ENCODE results near the gene POLR3G. TPM values are rescaled to one million over a fixed set of nuclear protein-coding genes. Genes with fewer than 3 reads are reported as not detected.
A peak's percentile ranks its signal among the peaks of the same experiment; 100 is the strongest.

Gene POLR3G
- total RNA-seq, 4 donors from 2014 or later: 0.53 to 1.3 (median 0.76) TPM; not detected in 1

- H3K36me3 ChIP-seq: no peaks in the 10 kb centered on the region
- no peak overlapping the region for H3K4me3 ChIP-seq
- TF ChIP-seq CTCF (IDR thresholded peaks at IDR 0.05): no peak
- TF ChIP-seq POLR2A (IDR thresholded peaks at IDR 0.05): no peak
- peaks cover 0 to 11% (median 0%) of the 10 kb centered on the region in 4 donors for H3K4me1 ChIP-seq
- H3K9me3 ChIP-seq: no peaks in the 10 kb centered on the region
- DNase-seq: no peak
- no peak overlapping the region for H3K27ac ChIP-seq
- no peaks in the 10 kb centered on the region for H3K27me3 ChIP-seq
These were observed 2.4 kb downstream of the POLR3G start for GRCh38 chr5:90477073-90477472.

GRCh38 chr5:90477621-90478215 is 3.1 kb downstream of the POLR3G start:
- Histone ChIP-seq H3K27ac (no peak overlapping the region), H3K27me3 (no peaks in the 10 kb centered on the region), H3K4me1 (peaks cover 0 to 8% (median 0%) of the 10 kb centered on the region in 4 donors), H3K4me3 (peak overlapping the region in 1 of 4 donors; percentile 28), H3K9me3 (no peaks in the 10 kb centered on the region), H3K36me3 (no peaks in the 10 kb centered on the region)
- DNase-seq: no peak
- TF ChIP-seq POLR2A (IDR thresholded peaks at IDR 0.05) (no peak), CTCF (IDR thresholded peaks at IDR 0.05) (no peak)

GRCh38 chr5:90479611-90480385 is 5.1 kb downstream of the POLR3G start:
- Histone ChIP-seq H3K4me3 (no peak overlapping the region), H3K4me1 (no peaks in the 10 kb centered on the region), H3K9me3 (no peaks in the 10 kb centered on the region), H3K36me3 (no peaks in the 10 kb centered on the region), H3K27me3 (no peaks in the 10 kb centered on the region), H3K27ac (no peak overlapping the region)
- DNase-seq: no peak
- no peak for TF ChIP-seq CTCF (IDR thresholded peaks at IDR 0.05)
- no peak for TF ChIP-seq POLR2A (IDR thresholded peaks at IDR 0.05)

GRCh38 chr5:90480699-90481098 is 6.0 kb downstream of the POLR3G start:
- Histone ChIP-seq H3K27ac (no peak overlapping the region), H3K9me3 (no peaks in the 10 kb centered on the region), H3K4me3 (no peak overlapping the region), H3K4me1 (no peaks in the 10 kb centered on the region), H3K36me3 (no peaks in the 10 kb centered on the region), H3K27me3 (no peaks in the 10 kb centered on the region)
- no peak for DNase-seq
- TF ChIP-seq CTCF (IDR thresholded peaks at IDR 0.05) (no peak), POLR2A (IDR thresholded peaks at IDR 0.05) (no peak)

- no peaks in the 10 kb centered on the region for H3K9me3 ChIP-seq
- H3K27ac ChIP-seq: no peak overlapping the region
- H3K4me1 ChIP-seq: no peaks in the 10 kb centered on the region
- DNase-seq: no peak
- H3K27me3 ChIP-seq: no peaks in the 10 kb centered on the region
- H3K4me3 ChIP-seq: no peak overlapping the region
- H3K36me3 ChIP-seq: no peaks in the 10 kb centered on the region
- TF ChIP-seq CTCF (IDR thresholded peaks at IDR 0.05): no peak
- TF ChIP-seq POLR2A (IDR thresholded peaks at IDR 0.05): no peak
These were observed 8.5 kb downstream of the POLR3G start for GRCh38 chr5:90483206-90483605.
